ENCODE data around the gene PITRM1.
"Not testable (repeated sequence)": the region's sequence is repeated elsewhere in the genome, so short reads cannot be mapped to it uniquely, and the experiment has no call there.

The PITRM1 gene

GRCh38 chr10:3198900-3199299 is 26.3 kb upstream of the PITRM1 start:
- DNase-seq, result no peak

- no peak for DNase-seq
Measured at GRCh38 chr10:3197348-3198003, 24.9 kb upstream of the PITRM1 start.

- no peak for DNase-seq
Measured at GRCh38 chr10:3196958-3197347, 24.4 kb upstream of the PITRM1 start.

GRCh38 chr10:3196482-3196881 is 23.9 kb upstream of the PITRM1 start:
- DNase-seq, result no peak

- no peak for DNase-seq
Measured at GRCh38 chr10:3195726-3196125, 23.1 kb upstream of the PITRM1 start.

- DNase-seq, result no peak
Measured at GRCh38 chr10:3195286-3195685, 22.7 kb upstream of the PITRM1 start.

GRCh38 chr10:3194871-3195270 is 22.3 kb upstream of the PITRM1 start:
- DNase-seq, result no peak

GRCh38 chr10:3193751-3194150 is 21.2 kb upstream of the PITRM1 start:
- no peak for DNase-seq

- DNase-seq, result peak; percentile 37
Measured at GRCh38 chr10:3192856-3193635, 20.5 kb upstream of the PITRM1 start.

GRCh38 chr10:3190817-3191216 is 18.2 kb upstream of the PITRM1 start:
- DNase-seq, result no peak

- DNase-seq, result not testable (repeated sequence)
Measured at GRCh38 chr10:3187229-3187628, 14.6 kb upstream of the PITRM1 start.

- no peak for DNase-seq
Measured at GRCh38 chr10:3186368-3186767, 13.8 kb upstream of the PITRM1 start.

- DNase-seq, result no peak
Measured at GRCh38 chr10:3185386-3185785, 12.8 kb upstream of the PITRM1 start.

GRCh38 chr10:3180355-3181025 is 7.9 kb upstream of the PITRM1 start:
- no peak for DNase-seq

GRCh38 chr10:3179174-3179573 is 6.6 kb upstream of the PITRM1 start:
- no peak for DNase-seq

- DNase-seq, result no peak
Measured at GRCh38 chr10:3178042-3178441, 5.5 kb upstream of the PITRM1 start.

GRCh38 chr10:3173171-3173878 is 743 bp upstream of the PITRM1 start:
- DNase-seq, result peak; percentile 97

GRCh38 chr10:3172081-3172445 is 519 bp downstream of the PITRM1 start:
- no peak for DNase-seq

- DNase-seq, result not testable (repeated sequence)
Measured at GRCh38 chr10:3171488-3171887, 1.1 kb downstream of the PITRM1 start.

GRCh38 chr10:3169673-3170072 is 2.9 kb downstream of the PITRM1 start:
- no peak for DNase-seq

GRCh38 chr10:3169271-3169670 is 3.3 kb downstream of the PITRM1 start:
- DNase-seq, result no peak

GRCh38 chr10:3167611-3168330 is 4.8 kb downstream of the PITRM1 start:
- DNase-seq, result no peak

Measured in NCI-H1048 (cell line).